RWPE1 (cell line): ENCODE results near the gene TMA7B.

Source experiments
- CTCF ChIA-PET: fragments of 350-600 bp; sonication (Branson Sonifier 250); formaldehyde crosslinking; extraction: SDS; loops from one replicate; lab custom pipeline; 2021; lab: Yijun Ruan, JAX
- POLR2A ChIA-PET: fragments of 400-600 bp; formaldehyde crosslinking; extraction: SDS; loops from one replicate; lab custom pipeline; 2020; ENCODE audit warnings: antibody characterized with exemption; ENCODE audit not compliant: low non-redundant PET; lab: Yijun Ruan, JAX
- DNase-seq: peaks from one replicate; pipeline ENCODE4 v3.0.0; 2012; ENCODE audit warnings: low spot score
- H3K27ac ChIP-seq: fragments of 450-650 bp; 2 replicates; pipeline ENCODE4 v1.5.1; 2017
- TF ChIP-seq, protein P1 (sequence below): fragments of 450-650 bp; conservative IDR thresholded peaks from 2 replicates; pipeline ENCODE4 v1.5.1; 2017; ENCODE audit warnings: low read depth, mild to moderate bottlenecking

TMA7B gene

DNA sequence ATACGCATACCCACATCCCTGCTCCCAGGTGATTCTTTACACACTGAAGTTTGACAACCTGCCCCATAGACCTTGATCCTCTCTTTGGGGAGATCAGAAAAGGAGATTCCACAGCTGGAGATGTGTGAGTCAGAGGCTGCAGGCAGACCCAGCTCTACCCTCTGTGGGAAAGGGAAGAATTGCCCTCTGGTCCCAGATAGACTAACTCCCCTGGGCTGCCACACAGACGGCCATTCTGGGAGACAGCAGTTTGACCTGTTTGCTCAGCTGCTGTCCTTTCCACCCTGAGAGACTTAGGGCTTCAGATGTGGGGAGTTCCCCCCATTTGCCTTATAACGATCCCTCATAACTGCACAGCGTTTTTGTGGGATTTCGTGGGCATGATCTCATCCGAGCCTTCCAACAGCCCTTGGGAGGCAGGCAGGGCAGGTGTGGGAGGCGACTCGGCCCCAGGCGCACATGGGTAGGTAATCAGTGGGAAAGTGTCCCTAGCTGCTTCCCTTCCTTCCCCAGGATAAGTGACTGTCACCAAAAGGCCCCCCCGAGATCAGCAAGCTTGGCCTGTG, 48.6 kb downstream of the TMA7B start:
- CTCF ChIA-PET, result no interaction called here
- POLR2A ChIA-PET, result no interaction called here
- TF ChIP-seq, protein P1, sequence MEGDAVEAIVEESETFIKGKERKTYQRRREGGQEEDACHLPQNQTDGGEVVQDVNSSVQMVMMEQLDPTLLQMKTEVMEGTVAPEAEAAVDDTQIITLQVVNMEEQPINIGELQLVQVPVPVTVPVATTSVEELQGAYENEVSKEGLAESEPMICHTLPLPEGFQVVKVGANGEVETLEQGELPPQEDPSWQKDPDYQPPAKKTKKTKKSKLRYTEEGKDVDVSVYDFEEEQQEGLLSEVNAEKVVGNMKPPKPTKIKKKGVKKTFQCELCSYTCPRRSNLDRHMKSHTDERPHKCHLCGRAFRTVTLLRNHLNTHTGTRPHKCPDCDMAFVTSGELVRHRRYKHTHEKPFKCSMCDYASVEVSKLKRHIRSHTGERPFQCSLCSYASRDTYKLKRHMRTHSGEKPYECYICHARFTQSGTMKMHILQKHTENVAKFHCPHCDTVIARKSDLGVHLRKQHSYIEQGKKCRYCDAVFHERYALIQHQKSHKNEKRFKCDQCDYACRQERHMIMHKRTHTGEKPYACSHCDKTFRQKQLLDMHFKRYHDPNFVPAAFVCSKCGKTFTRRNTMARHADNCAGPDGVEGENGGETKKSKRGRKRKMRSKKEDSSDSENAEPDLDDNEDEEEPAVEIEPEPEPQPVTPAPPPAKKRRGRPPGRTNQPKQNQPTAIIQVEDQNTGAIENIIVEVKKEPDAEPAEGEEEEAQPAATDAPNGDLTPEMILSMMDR, result no peak
- no peak for DNase-seq
- peak overlapping the region; percentile 62 for H3K27ac ChIP-seq

DNA sequence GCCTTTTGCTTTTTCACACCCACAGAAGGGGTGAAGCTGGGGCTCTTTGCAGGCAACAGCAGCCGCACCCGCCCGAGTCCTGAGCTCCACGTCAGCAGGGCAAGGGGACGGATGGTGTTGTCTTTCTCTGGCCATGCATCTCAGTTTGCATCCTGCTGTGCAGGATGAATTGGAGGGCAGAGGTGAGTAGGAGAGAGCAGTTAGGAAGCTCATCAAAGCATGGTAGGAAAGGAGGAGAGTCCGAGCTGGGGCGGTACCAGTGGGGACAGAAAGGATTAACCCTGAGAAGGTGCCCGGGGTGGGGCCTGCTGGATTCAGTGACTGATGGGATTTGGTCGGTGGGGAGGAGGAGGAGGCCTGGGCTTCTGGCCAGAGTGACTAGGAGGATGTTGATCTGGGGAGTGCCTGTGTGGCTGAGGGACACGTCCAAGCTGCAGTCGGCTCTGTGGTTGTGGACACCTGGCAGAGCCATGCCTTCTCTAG, 49.1 kb downstream of the TMA7B start:
- peak overlapping the region; percentile 62 for H3K27ac ChIP-seq
- ChIA-PET POLR2A (no interaction called here), CTCF (interaction anchor here (0.6 kb wide), 2 partner anchors 10 to 55 kb away, joined by 3 read pairs; no protein-coding TSS in a partner anchor)
- DNase-seq, result no peak
- TF ChIP-seq, protein P1, result no peak

DNA sequence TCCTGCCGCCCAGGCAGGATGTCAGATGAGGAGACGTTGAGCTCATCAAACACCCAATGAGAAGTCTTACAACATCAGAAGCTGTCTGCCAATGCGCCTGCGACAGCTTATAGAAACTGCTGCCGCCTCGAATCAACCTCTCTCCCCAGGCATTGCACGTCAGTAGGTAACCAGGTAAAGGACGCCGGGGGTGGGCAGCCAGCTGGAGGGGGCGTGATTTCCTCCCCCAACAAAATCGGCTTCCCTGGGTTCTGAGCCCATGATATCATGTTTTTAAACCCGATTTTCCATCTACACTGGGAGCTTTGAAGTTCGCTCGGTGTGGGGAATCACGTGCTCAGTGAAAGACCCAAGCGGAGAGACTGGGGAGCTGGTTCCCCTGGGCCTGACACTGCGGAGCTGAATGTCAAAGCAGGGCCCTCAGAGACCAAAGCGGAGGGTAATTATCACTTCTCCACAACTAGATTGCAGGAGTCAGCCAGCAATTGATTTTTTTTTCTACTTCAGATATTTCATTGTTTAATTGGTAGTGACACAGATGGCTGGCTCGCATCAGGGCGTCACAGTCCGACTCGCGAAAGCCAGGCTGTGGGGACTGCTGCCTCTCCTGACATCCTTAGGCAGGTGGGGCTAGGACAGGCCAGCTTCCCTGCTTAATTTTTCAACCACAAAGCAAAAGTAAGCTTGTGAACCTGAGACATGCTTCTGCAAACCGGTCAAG, 49.9 kb downstream of the TMA7B start:
- peak overlapping the region; percentile 62 for H3K27ac ChIP-seq
- ChIA-PET CTCF (interaction anchor here (0.6 kb wide), 2 partner anchors 9 to 54 kb away, joined by 3 read pairs; no protein-coding TSS in a partner anchor), POLR2A (no interaction called here)
- TF ChIP-seq, protein P1, result no peak
- DNase-seq, result no peak

DNA sequence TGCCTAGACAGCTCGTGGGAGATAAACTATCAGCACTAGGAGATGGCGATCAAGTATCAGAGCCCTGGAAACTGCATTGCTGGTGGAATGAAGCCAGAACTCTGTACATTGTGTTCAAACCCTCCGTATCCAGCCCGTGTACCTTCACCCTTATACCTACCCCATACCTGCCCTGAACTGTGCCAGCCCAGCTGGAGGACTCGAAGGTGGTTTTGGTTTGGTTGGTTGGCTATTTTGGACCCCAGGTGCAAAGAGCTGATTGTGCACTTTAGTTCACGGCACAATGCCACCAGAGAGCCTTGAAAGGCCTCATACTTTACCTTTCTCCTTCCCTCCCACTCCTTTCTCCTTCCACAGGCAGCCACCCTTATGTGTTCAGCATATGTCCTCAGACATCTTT, 50.5 kb downstream of the TMA7B start:
- TF ChIP-seq, protein P1, result no peak
- ChIA-PET POLR2A (no interaction called here), CTCF (no interaction called here)
- DNase-seq, result no peak
- no peak overlapping the region; the same call in 1 of the 2 replicates for H3K27ac ChIP-seq
